GM19467 (cell line): ENCODE measurements around the gene CFAP58.

Source experiments
- ATAC-seq: cut with Tn5 transposase; IDR thresholded peaks from one replicate; pipeline ENCODE4 v1.9.1; 2021; ENCODE audit warnings: mild to moderate bottlenecking, moderate library complexity; ENCODE audit not compliant: unreplicated experiment

The CFAP58 gene

DNA sequence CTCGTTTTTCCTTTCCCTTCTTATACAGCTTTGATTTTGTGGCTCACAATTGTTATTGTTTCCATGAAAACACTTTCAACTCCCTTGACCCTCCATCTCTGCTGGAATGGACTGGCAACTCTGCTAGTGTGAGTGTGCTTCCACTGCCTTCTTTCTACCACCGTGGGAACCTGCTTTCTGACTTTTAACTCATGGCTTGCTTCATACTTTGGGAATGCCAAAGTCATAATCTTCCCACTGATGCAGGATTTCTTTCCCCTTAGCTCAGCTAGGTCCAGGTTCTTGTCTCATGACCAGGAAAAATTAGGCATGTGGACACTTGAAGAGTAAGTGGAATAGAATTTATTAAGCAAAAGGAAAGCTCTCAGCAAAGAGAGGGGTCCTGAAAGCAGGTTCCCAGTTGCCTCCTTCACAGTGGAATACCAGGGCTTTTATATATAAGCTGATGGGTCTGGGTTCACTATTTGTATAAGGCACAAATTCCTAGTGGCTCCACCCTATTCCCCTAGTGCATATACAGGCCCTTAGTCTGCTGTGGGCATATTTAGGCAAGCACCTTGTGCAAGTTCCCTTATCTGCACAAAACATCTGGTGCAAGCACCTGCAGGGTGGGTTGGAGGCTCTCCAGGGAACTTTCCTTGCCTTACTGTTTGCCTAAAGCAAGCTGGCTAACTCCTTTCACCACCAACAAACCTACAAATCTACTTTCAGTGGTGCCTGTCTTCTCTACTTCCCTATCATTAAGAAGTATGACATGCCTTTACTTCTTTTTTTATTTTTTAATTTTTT, 119.5 kb downstream of the CFAP58 start:
- ATAC-seq = no peak

GRCh38 chr10:104478380-104478779, 124.7 kb downstream of the CFAP58 start:
- ATAC-seq = no peak

DNA sequence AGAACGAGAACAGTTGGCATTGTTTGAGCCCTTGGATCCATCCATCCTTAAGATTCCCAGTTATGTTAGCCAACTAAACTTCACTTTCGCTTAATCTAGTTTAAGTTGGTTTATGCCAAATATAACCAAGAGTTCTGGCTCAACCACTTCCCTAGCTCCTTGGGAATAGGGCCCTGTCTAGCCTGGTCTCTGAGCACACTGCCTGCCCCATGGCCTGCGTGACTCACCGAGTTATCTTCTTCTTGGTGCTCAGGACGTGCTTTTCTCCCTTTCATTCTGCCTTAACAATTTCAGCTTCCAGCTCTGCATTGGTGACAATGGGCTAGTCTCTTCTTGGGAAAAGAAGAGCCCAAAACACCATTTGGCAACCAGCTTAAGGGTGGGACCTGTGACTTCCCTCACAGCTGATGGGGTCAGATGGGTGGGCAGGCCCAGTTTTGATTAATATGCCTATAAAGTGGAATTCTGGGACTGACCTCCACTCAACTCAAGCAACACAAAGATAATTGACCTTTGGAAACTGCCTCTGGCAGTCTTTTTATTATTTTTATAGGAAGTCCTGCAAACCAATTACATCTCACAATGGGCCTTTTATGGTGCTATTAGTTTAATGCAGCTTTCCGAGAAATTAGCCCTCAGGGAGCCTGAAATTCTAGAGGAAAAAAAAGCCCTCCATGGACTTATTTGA, 126.4 kb downstream of the CFAP58 start:
- ATAC-seq = no peak

GRCh38 chr10:104480797-104481196, 127.2 kb downstream of the CFAP58 start:
- ATAC-seq = no peak

DNA sequence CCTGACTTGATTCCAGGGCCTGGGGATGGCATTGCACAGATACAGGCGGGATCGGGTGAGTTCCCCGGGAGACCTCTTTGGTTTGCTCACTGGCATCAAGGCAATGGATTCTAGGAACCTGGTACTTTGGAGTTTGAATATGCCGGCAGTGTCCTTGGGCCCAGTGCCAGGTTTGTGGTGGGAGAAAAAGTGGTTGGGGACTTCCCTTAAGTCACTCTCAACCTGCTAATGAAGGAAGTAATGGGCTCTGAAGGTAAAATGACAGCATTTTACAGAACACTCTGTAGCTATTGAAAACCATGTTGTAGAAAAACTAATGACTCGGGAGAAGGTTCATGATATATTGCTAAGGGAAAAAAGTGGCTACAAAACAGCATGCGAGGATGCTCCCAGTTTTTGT, 129.9 kb downstream of the CFAP58 start:
- ATAC-seq = no peak

- ATAC-seq = no peak
Observed at GRCh38 chr10:104485632-104486031, 132.0 kb downstream of the CFAP58 start.

- ATAC-seq = no peak
Observed at GRCh38 chr10:104486803-104487202, 133.2 kb downstream of the CFAP58 start.

GRCh38 chr10:104487794-104488438, 134.3 kb downstream of the CFAP58 start:
- no peak for ATAC-seq

- no peak for ATAC-seq
Observed at GRCh38 chr10:104488439-104488832, 134.8 kb downstream of the CFAP58 start.

DNA sequence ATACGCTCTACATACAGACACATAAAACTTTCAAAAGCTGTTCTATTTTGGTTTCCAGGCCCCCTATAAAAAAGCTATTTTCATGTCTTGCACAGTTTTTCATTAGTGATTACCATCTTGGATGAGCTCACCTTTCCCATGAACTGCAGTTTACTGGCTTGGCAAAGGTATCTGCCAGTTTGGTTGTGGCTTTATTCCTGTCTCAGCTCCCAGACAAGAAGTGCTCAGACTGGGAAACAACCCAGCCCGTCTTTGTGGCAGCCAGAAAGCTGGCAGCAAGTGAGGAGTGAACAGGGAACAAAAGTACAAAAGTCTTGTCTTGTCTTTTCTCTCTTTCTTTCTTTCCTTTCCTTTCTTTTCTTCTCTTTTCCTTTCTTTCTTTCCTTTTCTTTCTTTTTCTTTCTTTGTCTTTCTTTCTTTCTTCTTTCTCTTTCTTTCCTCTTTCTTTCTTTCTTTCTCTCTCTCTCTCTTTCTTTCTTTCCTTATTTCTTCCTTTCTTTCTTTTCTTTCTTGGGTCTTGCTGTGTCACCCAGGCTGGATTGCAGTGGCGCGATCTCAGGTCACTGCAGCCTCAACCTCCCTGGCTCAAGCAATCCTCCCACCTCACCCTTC, 138.8 kb downstream of the CFAP58 start:
- ATAC-seq = no peak

DNA sequence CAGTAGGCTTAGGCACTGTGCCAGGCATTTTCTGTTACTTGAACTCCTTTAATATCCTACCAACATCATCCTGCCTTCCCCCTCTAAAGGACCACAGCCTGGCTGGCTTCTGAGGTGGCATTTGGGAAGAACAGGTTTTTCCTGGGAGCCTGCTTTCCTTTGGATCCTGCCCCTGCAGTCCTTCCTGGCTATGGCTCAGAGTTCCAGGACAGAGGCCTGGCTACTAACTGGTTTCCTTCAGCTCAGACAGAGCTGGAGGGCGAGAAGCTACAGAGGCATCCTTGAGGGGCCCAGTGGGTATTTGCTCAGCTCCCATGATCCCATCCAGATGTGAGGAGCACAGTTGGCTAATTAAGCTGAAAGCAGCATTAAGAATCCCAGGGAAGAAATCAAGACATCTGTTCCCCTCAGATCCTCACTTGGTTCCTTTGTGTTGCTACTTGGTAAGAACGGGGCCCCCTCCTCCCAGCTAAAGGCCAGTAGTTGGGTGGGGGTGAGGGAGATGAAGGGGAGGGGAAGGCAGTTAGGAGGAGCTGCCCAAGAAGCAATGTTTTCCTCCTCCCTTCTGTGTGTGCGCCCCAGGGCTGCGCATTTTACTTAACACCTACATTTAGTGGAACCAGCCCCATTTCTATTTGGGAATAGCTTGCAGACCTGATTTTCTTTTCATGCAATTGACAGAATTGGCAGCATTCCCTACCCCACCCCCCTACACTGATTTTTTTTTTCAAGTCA, 144.9 kb downstream of the CFAP58 start:
- no peak for ATAC-seq

DNA sequence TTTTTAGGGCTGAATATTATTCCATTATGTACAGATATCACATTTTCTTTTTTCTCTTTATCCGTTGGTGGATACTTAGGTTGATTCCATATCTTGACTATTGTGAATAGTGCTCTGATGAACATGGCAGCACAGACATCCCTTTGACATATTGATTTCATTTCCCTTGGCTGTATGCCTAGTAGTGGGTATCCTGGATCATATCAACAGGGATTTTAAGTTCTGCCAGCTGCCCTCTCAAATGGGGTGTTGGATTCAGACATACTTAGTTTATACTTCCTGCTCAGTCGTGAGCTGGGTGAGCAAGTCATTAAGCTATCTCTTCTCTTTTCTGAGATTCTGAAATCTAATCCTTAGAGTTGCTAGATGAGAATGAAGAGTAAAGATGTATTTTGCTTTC, 147.8 kb downstream of the CFAP58 start:
- no peak for ATAC-seq

- no peak for ATAC-seq
Observed at GRCh38 chr10:104501864-104502579, 148.4 kb downstream of the CFAP58 start.

- no peak for ATAC-seq
Observed at GRCh38 chr10:104502907-104503306, 149.3 kb downstream of the CFAP58 start.
